Muscle of arm (tissue), 12 donors: Measurements from ENCODE around the gene NFE2. TPM values are rescaled to one million over a fixed set of nuclear protein-coding genes. Genes with fewer than 3 reads are reported as not detected.
"Not testable (repeated sequence)": the region's sequence is repeated elsewhere in the genome, so short reads cannot be mapped to it uniquely, and the experiment has no call there.

Experiments used
- DNase-seq: peaks from one replicate; pipeline ENCODE4 v3.0.0-alpha.2; 2013
- polyA plus RNA-seq, 12 donors: library from polyadenylated mRNA; unstranded; fragments of 120-200 nt; gene quantifications; one replicate each; pipeline ENCODE4 v1.2.1, GENCODE V29; 2013; ENCODE audit not compliant: insufficient read length in 12 of 12

The NFE2 gene
- polyA plus RNA-seq, 12 donors, result 1.00 to 6.8 (median 1.5) TPM; not detected in 2

DNA sequence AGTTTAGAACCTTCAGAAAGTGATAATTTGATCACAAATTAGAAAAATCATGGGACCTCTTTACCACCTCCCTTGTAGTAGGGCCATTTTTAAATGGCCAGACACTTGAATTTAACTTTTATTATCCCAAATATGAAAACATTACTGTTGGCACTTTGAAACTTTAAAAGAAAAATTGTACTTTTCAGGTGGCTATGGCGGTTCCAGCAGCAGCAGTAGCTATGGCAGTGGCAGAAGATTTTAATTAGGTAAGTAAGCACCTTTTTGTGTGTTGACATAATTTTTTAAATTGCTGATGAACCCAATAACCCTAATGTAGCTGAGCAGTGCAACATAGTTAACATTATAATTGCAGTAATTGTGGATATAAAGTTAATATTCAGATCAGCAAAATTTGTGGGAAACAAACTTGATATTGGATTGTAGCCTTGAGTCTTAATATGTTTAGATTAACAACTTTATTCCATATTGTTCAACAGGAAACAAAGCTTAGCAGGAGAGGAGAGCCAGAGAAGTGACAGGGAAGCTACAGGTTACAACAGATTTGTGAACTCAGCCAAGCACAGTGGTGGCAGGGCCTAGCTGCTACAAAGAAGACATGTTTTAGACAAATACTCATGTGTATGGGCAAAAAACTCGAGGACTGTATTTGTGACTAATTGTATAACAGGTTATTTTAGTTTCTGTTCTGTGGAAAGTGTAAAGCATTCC, 16.6 kb downstream of the NFE2 start:
- DNase-seq, result not testable (repeated sequence)

DNA sequence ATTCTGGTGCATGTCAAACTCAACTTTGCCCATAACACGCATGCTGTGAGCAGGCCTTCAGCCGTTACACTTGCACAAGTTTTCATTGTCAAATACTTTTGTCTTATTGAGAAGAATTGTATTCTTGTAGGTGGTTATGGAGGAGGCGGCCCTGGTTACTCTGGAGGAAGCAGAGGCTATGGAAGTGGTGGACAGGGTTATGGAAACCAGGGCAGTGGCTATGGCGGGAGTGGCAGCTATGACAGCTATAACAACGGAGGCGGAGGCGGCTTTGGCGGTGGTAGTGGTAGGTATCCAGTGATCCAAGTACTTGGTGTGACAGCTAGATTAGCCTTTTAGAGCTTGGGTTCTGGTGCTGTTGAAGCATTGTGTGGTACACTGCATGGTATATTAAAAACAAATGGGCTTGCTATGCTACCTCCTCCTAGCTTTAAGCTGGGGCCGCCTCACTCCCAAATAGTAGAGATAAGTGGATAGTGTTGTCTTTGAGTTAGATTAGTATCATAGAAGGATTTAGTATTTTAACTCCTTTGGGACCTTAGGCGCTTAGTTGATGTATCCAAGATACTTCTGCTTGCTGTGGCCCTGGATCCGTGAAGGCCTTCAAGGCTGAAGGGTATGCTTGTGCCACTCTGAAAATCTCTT, 17.7 kb downstream of the NFE2 start:
- DNase-seq, result no peak

DNA sequence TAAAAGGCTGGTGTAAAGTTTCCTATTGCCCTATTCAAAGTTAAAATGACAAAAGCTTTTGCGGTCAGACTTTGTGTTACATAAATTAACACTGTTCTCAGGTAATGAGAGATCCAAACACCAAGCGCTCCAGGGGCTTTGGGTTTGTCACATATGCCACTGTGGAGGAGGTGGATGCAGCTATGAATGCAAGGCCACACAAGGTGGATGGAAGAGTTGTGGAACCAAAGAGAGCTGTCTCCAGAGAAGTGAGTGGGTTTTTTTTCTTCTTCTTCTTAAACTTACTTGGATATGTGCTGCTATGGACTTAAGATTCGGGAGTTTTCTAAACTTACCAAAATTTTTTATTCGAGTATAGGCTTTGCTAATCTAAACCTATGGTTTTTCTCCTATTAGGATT, 19.1 kb downstream of the NFE2 start:
- DNase-seq, result not testable (repeated sequence)

DNA sequence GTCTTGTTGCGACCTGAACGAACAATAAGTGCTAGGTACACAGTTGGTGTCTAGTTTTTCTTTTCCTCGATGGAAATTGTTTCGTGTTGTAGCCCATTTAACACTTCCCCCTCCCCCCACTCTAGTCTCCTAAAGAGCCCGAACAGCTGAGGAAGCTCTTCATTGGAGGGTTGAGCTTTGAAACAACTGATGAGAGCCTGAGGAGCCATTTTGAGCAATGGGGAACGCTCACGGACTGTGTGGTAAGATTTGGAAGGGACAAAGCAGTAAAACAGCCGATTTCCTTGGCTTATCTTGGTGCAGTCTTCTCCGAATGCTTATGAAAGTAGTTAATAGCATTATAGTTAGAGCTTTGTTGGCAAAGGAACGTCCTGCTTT, 19.6 kb downstream of the NFE2 start:
- DNase-seq, result not testable (repeated sequence)

DNA sequence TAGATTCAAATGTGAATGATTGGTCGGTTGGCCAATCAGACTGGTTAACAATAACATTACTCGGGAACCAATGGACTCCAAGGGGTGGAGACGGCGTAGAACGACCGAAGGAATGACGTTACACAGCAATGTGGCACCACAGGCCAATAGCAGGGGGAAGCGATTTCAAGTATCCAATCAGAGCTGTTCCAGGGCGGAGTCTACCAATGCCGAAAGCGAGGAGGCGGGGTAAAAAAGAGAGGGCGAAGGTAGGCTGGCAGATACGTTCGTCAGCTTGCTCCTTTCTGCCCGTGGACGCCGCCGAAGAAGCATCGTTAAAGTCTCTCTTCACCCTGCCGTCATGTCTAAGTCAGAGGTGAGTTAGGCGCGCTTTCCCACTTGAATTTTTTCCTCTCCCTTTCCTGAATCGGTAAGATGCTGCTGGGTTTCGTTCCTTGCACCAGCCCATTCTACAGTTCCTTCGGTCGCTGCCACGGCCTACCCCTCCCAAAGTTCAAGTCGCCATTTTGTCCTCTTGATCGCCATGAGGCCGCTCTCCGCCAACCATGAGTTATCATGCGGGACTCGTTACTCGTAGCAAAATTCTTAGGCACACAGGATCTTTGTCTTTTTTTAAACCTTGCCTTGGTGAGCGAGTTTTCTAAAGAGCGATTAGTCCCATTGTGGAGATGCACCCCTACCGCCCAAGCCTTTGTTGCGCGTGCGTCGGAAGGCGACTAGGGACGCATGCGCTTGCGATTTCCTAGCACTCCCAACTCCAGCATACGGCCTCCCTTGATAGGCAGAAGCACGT, 20.2 kb downstream of the NFE2 start, which contains the start of gene HNRNPA1:
HNRNPA1 (plus strand) TSS at position 259 of the 793 bp plus-strand sequence; CDS start at position 341, 82 bp downstream.
- DNase-seq, result peak; percentile 99

DNA sequence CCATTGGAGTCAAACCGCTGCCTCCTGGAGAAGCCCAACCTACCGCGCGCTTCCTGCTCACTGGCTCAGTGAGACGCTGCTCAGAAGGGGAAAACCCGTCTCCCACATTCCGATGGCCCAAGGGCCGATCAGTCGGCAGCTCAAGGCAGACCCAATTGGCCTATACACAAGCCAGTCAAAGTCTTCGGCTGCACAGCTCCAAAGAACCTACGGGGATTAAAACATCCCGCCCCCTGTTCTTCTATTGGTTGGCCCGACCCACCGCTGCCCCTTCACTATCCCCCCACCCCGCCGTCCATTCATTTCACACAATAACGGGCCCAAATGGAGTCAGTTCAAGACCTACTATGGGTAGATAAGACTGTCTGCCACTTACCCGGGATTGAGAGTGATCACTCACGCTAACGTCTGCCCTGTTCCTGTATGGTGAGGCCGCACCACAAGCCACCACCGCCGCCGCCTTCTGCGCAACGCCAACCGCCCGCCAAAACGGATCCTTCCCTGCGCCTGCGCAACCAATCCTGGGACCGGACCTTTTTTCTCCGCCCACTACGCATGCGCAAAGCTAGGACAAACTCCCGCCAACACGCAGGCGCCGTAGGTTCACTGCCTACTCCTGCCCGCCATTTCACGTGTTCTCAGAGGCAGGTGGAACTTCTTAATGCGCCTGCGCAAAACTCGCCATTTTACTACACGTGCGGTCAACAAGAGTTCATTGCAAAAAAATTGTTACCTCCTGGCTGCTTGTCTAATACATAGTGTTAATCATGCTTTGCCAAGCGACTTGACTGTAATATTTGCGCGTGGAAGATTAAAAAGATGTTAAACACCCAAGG, 21.0 kb downstream of the NFE2 start, which contains the start of gene CBX5:
CBX5 (minus strand) TSS at position 491 of the 836 bp plus-strand sequence. CDS start 22,472 bp downstream, outside the sequence.
- DNase-seq, result peak; percentile 100

DNA sequence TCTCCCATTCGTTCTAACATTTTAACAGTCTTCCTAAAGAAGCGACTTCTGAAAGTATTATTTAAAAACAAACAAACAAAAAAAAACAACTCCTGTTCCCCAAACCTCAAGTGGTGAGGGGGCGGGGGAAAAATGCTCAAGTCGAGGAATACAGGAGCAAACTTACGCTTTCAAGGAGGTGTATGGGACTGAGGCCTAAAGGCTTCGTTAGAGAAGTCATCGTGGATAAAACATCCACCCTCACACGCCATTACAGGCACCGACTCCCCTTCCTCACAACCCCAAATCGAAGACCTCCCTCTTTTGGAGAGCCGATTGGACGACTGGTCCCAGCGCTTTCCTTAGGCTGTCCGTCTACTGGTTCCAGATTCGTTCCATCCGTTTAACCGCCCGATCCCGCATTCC, 21.6 kb downstream of the NFE2 start:
- DNase-seq, result no peak

DNA sequence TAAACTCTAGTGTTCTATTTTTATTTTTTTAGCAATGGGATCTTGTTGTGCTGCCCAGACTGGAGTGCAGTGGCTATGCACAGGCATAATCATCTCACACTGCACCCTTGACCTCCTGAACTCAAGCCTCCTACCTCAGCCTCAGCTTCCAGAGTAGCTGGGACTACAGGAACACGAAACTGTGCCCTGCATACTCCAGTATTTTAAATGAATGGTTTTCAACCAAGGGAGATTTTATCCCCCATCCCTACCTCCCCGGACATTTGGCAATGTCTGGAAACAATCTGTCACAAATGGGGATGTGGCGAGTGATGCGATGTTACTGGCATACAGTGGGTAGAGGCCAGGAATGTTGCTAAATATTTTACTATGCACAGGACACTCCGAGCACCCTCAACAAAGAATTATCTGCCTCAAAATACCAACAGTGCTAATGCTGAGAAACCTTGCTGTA, 23.0 kb downstream of the NFE2 start:
- DNase-seq, result no peak

DNA sequence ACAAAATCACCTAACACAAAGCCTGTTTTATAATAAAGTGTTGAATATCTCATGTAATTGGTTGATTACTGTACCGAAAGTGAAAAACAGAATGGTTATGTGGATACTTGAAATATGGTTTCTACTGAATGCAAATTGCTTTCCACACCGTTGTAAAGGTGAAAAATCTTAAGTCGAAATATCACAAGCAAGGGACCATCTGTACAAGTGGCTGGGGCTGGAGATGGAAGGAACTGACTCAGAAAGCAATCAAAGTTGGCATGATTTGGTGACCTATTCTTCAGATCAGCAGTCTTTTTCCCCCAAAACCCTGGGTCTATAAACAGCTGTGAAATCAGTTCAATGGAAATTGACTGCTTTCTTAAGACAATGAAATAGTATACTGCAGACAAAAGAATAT, 24.4 kb downstream of the NFE2 start:
- no peak for DNase-seq

DNA sequence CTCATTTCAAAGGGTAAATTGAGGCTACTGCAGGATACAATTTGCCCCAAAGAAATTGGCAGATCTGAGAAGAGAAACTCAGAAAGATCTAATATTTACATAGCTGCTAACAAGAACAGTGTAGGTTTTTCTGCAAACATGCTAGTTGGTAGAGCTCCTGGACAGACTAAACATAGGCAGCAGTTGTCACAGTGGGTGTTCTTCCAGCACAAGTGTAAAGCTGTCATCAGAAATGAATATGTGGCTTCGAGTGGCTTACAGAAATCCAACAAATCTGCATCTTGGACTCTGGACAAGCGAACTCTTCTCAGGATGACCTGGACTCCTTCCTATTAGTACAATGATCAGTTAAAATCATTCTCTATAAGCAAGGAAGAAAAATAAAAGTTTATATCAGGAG, 26.8 kb downstream of the NFE2 start:
- no peak for DNase-seq

DNA sequence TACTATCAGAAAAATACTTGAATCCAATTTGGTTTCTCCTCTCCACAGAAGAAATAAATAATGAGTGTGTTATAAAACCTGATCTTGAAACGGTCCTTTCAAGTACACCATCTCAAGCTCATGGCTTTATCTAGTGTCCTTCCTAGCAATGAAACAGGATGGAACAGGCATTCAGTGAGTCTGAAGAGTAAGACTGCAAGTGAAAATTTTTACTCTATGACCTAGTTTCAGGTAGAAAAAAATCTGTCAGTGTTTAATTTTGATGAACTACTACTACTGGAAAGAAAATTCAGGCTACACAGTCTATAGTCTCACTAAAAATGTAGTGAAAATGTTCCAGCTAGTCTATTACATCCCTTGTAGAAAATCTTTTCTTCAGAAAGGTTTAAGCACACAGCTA, 28.6 kb downstream of the NFE2 start:
- DNase-seq, result no peak

DNA sequence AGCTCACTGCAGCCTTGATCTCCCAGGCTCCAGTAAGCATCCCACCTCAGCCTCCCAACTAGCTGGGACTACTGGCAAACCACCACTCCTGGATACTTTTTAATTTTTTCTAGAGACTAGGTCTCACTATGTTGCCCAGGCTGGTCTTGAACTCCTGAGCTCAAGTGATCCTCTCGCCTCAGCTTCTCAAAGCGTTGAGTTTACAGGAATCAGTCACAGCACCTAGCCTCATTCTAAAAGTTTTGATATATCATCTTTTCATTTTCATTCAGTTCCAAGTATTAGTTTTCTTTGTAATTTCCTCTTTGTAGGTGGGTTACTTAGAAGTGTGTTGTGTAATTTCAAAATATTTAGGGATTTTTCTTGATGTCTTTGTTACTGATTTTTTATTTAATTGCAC, 30.5 kb downstream of the NFE2 start:
- no peak for DNase-seq

DNA sequence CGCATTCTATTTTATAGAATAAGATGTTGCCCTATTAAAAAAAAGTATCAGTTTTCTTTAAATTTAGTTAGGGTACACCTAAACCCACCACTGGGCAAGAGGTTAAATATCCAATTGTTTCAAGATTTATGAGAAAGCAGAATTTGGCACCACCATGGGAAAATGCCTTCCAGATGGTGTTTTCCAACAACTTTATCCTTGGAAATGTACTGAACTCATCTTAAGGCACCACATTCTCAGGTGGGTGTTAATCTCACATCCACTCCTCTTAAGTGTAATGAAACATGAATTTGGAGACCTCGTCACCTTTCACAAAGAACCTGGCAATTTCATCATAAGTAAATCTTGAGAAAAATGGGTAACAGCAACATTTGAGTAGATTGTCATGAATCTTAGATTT, 34.0 kb downstream of the NFE2 start:
- no peak for DNase-seq

DNA sequence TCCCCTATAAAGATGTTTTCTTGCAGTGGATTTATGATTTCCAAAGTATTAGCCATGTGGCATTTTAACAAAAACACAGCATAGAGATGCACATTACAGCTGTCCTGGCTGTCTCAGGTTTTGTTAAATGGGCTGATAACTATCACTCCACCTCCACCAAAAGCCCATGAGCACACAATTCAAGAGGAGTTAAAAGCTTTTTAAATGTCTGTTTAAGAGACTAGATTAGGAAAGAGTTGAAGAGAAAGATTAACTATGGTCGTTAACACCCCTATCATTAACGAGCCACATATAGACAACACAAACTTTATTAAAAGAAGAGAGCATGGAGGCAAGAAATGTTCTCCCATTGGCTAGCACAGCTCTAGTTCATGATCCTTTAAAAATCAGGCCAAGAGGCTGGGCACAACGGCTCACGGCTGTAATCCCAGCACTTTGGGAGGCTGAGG, 35.4 kb downstream of the NFE2 start:
- no peak for DNase-seq

DNA sequence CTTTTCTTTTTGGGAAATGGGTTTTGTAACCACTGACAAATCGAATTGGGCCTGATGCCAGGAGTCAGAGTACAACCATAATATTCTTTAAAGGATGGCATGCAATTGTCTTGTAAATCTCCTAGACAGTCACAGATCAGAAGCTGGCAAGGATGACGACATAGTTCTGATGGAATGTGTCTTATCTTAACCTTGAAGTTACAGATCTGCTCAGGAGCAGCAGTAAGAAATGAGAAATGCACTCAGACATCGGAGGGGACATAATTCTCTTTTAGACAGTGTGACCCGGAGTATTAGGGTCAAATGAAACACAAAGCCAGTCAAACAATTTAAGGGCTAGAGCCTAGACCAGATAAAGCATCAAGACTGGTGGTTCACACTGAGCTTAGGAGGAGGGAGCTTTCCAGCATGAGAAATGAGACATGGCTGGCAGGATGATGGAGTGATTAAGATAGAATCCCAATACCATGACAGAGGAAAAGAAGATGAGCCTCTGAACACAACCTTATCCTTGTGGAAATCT, 38.4 kb downstream of the NFE2 start:
- no peak for DNase-seq

DNA sequence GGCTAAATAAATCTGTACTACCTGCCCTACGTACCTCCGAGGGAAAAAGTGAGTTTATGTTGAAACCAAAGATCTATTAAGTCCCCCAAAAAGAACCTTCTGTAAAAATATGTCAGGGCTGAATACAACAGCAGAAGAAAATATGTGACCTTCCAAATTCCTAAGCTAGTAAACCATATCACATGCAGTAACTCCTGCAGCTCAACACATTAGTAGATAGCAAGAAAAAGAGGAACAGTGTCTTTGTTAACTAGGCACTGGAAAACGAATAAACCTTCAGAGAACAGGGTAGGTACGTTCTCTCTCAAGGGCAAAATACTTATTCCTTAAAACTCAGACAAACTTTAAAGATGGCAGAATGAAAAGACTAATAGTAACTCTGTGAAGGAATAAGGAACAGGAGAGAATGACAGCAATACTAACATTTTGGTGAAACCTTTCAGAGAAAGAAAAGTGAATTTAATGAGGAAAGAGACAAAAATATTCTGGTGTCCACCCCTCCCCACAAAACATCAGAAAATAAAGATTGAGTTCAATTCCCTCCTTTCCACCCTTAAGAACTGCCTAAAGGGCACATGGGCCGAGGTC, 38.9 kb downstream of the NFE2 start:
- DNase-seq, result no peak

DNA sequence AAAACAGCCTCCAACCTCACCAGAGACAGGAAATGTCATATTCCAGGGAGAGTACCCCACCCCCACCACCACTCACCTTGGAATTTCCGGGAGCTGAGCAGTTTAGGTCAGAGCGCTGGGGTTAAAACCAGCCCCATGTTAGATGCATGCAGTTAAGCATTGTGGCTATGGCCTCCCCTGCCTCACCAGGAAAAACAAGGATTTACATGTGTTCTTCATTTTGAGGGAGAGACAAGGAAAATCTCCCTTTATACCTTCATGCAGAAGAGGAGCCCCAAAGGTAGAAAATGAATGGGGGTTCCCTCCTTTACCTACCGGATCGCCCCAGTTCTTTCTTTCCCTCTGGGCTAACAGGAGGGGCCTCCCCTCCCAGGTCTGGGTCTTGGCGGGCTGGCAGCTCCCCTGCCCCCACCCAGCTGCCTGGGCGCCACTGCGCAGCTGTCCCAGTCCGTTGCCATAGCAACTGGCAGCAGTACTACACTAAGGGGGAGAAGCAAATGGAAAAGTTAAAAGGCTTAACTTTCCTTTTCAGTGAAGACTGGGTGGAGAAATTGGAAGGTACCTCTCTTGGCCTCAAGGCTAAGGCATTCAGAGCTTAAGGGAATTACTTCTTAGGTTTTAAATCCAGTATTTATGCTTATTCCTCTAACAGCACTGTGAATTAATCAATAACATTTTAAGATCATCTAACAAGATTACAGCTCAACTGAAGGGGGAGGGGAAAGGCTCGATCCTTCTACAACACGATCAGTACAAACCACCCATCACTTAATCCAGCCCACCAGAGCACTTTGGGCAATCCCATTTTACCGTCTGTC, 41.4 kb downstream of the NFE2 start:
- DNase-seq, result peak; percentile 94

DNA sequence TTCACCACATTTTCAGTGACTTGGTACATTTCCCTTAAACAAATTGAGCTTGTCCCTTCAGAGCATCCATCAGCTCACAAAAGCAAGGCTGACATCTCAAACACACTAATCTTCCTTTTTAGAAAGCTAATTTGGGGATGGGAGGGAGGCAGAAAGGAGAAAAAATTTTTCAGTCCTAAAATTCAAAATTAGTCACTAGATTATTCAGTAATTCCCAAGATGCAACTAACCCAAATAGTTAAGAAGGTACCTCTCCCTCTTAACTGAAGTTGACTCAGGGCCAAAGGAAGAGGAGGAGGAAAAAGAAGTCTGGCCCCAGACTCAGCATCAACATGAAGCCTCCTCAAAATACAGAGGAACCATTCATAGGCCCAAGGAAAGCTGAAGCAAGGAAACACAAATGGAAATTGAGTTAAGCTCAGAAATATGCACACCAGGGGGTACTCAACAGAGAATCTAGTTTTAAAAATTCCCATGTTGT, 42.6 kb downstream of the NFE2 start:
- no peak for DNase-seq

DNA sequence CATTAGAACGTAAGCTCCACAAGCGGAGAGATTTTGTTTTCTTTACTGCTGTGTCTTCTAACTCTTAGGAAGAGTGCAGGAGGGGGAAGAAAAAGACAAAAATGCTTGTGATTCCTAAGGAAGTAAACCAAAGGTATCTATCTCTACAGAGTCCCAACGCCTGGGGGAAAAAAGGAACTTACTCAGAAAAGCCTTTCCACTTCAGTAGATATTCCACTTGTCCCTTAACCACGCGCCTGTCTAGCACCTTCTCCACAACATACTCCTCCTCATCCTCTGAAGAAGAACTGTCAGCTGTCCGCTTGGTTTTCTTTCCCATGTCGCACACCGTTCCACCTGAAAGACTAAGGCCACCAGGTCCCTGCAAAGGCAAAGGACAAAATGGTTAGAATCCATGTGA, 43.5 kb downstream of the NFE2 start:
- DNase-seq, result no peak

DNA sequence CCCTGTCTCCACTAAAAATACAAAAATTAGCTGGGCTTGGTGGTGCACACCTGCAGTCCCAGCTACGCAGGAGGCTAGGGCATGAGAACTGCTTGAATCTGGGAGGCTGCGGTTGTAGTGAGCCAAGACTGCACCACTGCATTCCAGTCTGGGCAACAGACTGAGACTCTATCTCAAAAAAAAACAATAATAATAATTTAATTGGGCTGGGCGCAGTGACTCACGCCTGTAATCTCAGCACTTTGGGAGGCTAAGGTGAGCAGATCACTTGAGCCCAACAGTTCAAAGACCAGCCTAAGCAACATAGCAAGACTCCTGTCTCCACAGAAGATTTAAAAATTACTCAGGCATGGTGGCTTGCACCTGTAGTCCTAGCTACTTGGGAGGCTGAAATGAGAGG, 47.6 kb downstream of the NFE2 start:
- DNase-seq, result no peak
